Glomerular endothelial cell (primary cell): ENCODE data around the gene ABCG1. TPM values are rescaled to one million over a fixed set of nuclear protein-coding genes. Genes with fewer than 3 reads are reported as not detected.
"Not testable (repeated sequence)": the region's sequence is repeated elsewhere in the genome, so short reads cannot be mapped to it uniquely, and the experiment has no call there.

Experiments
- DNase-seq: peaks from one replicate; pipeline ENCODE4 v3.0.0-alpha.2; 2011; ENCODE audit warnings: low read depth, low spot score; ENCODE audit errors: extremely low read depth
- total RNA-seq: library from RNA; depleted of rRNA; stranded (reverse); fragments of >200 nt; gene quantifications from 2 replicates; pipeline ENCODE4 v1.2.3, GENCODE V29; 2015

Gene ABCG1
- total RNA-seq, 1 donor from 2014 or later = 66.0 TPM

DNA sequence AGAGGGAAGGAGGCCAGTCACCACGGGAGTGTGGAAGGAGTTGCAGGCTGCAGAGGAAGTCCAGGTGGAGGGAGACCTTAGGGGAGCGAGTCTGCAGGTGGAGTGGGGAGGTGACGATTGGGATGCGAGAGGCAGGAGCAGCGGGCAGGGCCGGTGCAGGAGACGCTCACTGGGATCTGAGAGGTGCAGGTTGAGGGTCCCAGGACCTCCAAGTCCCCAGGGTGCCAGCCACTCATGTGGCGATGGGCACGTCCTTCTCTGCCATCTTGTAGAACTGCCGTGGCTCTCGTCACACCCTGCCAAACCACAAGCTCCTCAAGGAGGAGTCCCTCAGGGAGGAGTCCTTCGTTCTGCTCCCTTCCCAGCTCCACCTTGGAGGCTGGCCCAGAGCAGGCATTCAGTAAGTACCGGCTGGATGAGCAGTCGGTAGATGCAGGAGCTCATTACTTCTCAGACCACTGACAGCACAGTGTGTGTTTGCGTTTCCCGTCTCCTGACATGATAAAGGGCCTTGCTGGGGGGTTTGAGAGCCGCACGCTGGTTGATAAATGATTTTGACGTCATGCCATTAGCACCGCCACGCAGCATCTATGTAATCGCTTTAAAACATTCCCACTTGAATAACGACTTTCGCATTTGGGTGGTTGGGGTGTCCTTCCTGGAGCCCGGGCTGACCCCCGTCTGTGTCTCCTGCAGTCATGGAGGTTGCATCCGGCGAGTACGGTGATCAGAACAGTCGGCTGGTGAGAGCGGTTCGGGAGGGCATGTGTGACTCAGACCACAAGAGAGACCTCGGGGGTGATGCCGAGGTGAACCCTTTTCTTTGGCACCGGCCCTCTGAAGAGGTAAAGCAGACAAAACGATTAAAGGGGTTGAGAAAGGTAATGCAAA, 68.5 kb downstream of the ABCG1 start:
- DNase-seq = no peak

DNA sequence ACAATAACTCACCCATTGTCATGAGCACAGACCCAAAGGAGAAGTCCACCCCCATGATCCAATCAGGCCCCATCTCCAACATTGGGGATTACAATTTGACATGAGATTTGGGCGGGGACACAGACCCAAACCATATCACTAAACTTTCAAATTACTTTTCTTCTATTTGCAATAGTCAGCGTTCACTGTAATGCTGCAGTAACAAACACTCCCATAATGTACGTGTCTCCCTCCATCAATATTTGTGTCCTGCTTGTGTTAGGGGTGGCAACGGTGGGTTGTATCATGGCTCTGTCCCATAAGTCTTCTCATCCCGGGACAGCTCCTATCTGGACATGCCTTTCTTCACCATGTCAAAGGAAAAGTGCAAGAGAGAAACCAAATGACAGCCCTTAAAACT, 70.0 kb downstream of the ABCG1 start:
- DNase-seq = no peak

DNA sequence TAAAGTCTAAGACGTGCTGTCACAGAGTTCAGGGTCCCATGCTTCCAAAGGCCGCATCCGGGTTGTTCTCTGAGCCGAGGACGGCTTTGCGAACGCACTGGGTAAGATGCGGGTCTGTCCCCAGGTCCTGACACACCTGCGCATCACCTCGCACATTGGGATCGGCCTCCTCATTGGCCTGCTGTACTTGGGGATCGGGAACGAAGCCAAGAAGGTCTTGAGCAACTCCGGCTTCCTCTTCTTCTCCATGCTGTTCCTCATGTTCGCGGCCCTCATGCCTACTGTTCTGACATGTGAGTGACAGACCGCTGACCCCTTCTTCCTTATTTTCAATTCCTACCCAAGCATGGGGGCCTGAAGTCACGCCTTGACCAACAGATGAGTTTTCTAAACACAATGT, 71.0 kb downstream of the ABCG1 start:
- no peak for DNase-seq

DNA sequence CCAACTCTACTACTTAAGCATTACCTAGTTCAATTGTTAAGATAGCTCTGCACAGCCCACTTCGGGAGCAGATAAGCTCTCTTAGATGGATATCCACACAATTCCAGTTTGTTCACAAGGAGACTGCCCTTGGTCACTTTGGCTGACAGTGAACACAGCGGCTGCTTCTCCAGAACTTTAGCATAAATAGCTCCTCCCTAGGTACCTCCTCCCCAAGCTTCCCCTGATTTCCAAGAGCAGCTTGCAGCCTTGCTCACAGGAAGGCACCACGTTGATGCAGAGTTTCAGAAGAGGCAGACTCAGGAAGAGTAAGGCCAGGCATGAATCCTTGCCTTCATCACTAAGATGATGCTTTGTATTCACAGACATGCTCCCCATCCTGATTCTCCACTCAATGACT, 71.6 kb downstream of the ABCG1 start:
- no peak for DNase-seq

DNA sequence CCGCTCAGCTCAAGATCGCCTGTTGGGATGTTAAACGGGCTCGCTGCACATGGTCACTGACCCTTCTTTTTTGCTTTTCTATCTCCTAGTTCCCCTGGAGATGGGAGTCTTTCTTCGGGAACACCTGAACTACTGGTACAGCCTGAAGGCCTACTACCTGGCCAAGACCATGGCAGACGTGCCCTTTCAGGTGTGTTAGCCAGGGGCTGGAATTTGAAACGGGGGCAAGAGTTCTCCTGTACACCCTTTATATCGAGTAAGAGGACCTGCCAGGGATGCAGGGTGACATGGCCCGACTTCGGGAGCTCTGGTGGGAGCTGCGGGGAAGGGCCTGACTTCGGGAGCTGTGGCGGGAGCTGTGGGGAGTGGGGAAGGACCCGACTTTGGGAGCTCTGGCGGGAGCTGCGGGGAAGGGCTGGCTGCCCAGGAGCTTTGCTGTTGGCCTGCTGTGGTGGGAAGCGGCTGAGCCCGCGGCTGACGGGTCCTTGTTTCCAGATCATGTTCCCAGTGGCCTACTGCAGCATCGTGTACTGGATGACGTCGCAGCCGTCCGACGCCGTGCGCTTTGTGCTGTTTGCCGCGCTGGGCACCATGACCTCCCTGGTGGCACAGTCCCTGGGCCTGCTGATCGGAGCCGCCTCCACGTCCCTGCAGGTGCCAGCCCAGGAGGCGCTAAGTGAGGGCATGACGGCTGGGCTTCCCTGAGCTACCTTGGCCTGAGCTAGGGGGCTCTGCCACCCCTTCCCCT, 72.2 kb downstream of the ABCG1 start:
- no peak for DNase-seq

DNA sequence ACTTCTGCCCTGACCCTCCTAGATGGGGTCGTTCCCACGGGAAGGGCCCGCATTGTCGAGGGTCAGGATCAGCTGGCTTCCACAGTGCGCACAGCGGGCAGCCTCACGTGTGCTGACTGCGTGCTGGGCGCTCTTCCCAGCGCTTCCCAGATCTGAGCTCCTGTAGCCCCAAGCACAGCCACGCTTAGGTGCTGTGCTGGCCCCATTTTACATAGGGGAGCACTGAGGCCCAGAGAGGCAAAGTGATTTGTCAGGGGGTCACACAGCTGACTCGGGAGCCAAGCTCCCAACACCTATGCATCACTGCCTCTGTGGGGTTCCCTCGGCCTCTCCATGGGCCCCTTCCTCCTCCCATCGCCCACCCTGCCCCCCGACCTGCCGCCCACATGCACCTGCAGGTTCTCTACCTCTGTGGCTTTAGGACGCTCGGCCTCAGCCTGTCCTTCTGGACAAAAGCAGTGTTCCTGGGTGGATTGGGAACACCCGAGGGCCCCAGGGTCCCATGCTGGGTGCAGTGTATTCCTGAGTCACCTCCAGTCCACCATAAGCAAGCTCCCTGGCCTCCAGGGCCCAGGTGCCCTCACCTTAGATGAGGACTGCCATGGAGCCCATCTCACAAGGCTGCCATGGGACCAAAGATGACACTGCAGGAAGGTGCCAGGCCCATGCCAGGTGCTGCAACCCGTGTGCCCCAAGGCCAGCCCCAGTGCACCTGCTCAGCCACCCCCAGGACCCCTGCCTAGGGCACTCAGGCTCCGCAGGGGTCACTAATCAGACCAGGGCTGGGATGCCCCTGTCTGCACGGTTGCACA, 73.0 kb downstream of the ABCG1 start:
- DNase-seq = no peak

DNA sequence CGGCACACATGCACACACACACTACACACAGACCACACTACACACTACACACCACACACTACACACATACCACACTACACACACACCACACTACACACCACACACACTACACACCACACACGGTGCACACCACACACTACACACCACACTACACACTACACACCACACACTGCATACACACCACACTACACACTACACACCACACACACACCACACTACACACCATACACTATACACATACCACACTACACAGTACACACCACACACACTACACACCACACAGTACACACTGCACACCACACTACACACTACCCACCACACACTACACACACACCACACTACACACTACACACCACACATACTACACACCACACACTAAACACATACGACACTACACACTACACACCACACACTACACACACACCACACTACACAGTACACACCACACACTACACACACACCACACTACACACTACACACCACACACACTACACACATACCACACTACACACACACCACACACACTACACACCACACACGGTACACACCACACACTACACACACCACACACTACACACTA, 73.7 kb downstream of the ABCG1 start:
- not testable (repeated sequence) for DNase-seq

DNA sequence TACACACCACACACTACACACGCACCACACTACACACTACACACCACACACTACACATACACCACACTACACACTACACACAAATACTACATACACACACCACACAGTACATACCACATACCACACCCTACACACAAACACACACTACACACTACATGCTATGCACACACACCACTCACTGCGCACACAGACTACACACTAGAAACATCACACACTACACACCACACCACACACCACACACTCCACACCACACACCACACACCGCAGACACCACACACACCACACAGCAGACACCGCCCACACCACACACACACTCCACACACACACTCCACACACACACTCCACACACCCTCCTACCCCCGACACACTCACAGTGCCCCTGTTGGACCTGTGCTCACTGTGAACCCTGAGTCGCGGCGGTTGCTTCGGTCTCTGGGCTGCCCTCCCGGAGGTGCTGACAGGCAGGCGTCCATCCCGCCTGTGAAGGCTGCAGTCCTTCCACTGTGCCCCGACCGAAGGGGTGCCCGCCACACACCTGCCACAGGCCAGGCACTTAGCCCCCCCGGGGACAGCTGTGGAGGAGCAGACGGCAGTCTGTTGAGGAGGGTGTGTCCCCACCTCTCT, 74.8 kb downstream of the ABCG1 start:
- no peak for DNase-seq

DNA sequence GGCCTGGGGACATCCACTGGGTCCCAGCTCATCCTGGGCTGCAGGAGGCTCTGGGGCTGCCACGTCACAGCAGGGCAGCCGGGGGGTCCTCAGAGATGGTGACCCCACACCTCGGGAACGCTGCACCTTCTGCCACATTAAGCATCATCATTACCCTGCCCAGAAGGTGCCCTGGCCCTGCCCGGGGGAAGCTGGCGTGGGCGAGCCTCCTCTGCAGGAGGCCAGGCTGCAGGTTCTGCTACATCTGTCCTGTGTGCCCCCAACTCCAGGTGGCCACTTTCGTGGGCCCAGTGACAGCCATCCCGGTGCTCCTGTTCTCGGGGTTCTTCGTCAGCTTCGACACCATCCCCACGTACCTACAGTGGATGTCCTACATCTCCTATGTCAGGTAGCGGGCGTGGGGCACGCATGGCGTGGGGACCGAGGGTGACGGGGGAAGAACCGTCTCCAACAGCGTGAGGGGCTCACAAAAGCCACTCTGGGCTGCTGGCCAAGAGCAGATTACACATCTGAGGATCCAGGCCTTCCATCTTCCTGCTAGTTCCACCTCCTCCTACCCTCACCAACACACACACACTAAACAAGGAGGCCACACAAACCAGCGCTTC, 75.4 kb downstream of the ABCG1 start:
- DNase-seq = no peak

DNA sequence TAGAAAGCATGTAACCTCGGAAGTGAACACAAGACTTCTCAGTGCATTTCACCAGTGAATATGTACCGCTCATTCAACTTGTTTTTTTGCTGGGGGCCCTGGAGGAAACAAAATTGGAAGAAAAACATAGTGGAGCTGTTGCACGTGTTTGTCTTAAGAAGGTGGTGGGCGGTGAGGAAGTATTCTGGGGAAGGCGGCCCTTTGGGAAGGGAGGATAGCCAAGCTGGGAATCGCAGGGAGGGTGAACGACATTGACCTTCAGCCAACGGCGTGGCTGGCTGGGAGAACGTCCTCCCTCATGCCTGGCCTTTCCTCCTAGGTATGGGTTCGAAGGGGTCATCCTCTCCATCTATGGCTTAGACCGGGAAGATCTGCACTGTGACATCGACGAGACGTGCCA, 76.9 kb downstream of the ABCG1 start:
- DNase-seq = no peak

DNA sequence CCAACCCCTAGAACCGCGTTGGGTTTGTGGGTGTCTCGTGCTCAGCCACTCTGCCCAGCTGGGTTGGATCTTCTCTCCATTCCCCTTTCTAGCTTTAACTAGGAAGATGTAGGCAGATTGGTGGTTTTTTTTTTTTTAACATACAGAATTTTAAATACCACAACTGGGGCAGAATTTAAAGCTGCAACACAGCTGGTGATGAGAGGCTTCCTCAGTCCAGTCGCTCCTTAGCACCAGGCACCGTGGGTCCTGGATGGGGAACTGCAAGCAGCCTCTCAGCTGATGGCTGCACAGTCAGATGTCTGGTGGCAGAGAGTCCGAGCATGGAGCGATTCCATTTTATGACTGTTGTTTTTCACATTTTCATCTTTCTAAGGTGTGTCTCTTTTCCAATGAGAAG, 77.6 kb downstream of the ABCG1 start:
- no peak for DNase-seq

DNA sequence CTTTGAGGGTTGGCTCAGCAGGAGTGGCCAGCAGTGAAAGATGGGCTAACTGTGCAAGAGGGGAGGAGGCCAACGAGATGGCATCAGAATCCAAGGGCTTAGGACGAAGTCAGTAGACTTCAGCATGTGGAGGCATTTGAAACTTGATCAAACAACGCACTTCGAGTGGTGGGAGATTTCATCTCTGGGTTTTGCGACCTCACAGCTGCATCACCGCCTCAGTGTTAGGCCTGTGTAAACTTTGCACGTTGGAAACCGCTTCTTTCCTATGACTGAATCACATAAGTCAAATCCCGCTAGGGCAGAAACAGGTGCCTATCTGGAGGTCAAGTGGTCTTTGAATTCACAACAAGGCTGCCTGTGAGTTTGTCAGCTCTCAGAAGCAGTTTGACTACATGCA, 78.4 kb downstream of the ABCG1 start:
- DNase-seq = no peak

DNA sequence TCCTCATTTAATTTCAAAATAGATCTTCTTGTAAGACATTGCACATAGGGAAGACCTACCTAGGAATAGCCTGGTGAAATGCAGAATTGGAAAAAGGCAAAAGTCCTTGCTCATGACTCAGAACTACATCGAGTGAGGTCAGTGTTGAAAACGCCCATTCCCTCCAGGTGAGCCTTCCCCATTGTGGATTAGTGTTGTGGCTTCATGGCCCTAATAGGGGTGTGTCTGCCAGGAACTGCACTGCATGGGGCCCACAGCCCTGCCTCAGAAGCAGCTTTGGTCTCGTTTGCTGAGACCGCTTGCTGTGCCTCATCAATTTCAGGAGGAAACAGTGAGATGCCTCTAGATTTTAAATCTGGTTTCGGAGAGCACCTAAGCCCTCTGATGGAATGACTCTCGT, 79.3 kb downstream of the ABCG1 start:
- no peak for DNase-seq

DNA sequence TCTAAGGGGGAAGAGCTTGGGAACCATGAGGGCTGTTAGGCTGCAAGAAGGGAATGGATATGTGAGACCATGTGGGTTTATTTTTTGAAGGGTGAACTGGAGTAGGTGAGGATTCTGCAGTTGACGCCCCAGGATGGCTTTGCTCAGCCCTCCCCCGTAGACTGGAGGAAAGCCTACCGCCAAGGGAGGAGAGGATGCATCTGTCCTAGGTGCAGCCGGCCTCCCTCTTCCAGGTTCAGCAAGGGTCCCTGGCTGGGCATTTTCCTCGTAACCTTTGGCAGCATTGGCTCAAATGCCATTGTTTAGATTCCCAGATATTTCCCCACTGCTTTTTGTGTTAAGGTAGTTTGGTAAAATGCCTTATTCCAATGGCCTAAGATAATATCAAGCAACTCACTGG, 79.7 kb downstream of the ABCG1 start:
- DNase-seq = no peak

DNA sequence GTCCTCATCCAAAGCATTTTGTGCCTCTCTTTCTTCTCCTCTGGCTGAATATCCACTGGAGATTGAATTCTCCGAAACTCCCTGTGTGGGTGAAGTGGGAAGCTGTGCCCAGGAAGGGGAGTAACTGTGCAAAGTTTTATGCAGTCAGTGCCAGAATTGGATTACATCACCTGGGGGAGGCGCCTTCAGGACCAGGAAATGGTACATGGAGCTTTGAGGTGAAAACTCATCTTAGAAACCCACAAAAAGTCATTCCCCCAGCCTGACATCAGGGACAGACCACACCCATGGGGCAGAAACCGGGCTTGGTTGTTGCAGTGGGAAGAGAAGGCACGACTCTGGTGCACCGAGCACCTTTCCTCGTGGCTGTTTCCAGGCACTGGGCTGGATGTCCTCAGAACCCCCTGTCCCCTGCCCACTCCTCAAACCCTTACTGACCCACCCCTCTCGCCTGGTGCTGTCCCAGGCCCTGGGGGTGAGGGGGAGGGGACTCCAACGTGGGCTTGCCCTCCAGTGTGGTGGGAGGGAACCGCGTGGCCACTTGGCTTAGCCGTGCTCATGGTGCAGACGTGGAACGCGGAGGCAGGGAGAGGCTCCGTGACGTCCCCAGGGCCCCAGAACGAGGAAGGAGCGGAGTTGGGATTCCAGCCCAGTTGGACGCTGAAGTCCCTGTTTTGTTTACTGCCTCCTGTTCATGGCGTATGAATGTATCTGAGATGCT, 80.5 kb downstream of the ABCG1 start:
- DNase-seq = no peak

DNA sequence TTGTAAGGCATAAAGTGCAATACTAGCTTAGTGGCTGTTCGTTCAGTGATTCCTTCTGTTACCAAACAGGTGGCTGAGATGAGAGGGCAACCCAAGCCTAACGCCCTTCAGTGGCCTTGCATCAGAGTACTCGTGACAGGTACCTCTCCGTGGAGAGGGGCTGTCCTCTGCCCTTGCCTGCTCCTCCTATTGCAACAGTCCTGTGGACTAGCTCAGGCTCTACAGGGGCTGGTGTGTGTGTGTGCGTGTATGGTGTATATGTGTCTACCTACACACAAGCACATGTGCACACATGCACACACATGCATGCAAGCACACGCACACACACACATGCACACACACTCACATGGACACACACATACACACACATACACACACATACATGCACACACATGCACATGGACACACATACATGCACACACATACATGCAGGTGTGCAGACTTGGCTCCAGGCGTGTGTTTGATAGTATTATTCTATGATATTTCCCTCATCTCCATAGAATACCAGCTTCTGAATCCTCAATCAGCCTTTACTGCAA, 81.2 kb downstream of the ABCG1 start:
- DNase-seq = no peak

DNA sequence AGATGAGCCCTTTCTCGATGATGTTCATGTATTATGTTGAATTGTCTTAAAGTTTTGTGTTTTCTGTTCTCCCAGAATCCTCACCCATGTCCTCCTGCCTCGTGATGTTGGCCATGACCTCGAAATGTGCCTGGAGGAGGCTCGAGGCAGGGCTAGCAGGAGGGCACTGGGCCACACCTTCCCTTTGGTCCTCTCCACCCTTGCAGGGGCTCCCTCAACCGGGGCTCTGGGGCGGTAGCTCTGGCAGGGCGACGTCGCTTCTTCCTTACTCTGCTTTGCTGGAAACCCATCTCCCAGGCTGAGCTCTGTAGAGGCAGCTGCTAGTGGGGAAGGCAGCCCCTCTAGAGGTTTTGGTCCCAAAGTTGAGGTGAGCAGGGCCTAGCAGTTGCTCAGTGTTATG, 82.0 kb downstream of the ABCG1 start:
- DNase-seq = no peak

DNA sequence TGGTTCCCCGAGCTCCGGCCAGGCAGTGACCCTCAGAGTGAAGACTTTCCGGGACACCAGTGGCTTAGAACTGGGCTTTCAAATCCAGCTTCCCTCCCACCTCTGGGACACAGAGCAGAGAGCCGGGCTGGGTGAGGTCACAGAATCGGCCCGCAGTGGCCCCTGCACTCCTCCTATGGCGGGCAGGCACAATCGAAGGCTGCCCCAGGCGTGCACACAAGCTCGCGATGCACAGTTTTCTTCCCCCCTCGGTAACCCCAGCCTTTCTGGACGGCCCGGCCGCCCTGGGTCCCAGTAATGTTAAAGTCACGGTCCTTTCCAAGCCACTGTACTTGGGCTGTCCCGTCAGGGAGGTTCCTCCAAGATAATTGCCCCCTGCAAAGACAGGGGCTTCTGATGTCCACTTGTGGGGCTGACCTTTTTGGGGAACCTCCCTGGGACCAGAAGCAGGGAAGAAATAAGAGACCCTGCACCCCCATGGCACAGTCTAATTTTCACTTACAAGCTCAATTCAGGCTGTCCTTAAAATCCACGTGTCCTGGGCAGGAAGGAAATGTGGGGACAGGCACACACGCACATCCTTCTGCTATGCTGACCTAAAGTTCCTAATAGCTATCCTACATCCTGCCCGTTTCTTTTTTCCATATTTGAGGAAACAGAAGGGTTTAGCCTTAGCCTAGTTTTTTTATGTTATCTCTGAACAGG, 82.6 kb downstream of the ABCG1 start:
- no peak for DNase-seq
